Renal cortex interstitium (tissue), 11 donors: ENCODE measurements around the gene ABCC10. TPM values are rescaled to one million over a fixed set of nuclear protein-coding genes. Genes with fewer than 3 reads are reported as not detected.
"Not testable (repeated sequence)": the region's sequence is repeated elsewhere in the genome, so short reads cannot be mapped to it uniquely, and the experiment has no call there.

Experiments
- DNase-seq, 11 donors: peaks; one replicate each; pipeline ENCODE4 v3.0.0-alpha.2; 2013; ENCODE audit warnings: low read depth in 9 of 11, low spot score in 4 of 11; ENCODE audit errors: extremely low read depth in 1 of 11
- polyA plus RNA-seq, 3 donors: library from polyadenylated mRNA; unstranded; fragments of 120-200 nt; gene quantifications; one replicate each; pipeline ENCODE4 v1.2.1, GENCODE V29; 2013; ENCODE audit not compliant: insufficient read length in 3 of 3

The ABCC10 gene
- polyA plus RNA-seq, 3 donors = 16.9 to 27.6 (median 21.2) TPM

DNA sequence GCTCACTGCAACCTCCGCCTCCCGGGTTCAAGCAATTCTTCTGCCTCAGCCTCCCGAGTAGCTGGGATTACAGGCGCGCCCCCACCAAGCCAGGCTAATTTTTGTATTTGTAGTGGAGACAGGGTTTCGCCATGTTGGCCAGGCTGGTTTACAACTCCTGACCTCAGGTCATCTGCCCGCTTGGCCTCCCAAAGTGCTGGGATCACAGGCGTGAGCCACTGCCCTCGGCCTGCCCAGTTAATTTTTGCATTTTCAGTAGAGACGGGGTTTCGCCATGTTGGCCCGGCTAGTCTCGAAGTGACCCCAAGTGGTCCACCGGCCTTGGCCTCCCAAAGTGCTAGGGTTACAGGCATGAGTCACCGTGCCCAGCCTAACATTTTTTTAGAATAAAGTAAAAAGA is 30.8 kb downstream of the ABCC10 start:
- not testable (repeated sequence) for DNase-seq

DNA sequence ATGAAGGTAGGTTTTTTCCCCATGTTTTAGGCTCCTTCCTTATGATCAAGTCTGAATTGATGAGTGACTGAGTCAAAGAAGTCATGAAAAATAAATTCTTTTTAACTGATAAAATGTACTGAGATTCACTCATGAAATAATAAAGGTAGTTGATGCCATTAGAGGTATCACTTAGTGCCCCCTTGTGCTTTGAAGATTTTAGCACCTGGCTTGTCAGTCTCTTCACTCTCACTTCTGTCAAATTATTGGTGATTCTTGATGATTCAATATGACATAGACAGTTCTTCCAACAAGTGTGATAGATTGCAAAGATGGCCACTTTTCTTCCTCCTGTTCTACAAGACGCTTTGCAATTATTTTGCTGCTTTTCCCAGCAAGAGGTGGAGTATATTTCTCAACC is 32.2 kb downstream of the ABCC10 start:
- no peak for DNase-seq

DNA sequence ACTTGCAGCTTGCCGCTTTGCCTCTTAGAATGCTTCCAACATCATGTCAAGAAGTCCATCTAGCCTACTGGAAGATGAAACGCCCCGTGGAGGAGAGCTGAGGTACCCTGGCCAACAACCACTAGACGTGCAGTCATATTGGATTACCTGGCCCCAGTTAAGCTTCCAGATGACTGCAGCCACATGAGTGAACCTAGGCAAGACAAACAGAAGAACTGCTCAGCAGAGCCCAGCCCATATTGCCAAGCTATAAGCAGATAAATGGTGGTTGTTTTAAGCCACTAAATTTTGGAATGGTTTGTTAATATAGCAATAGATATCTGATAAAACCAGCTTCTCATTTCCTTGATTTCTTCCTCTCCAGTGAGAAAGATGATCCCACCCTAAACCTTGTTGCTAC is 32.7 kb downstream of the ABCC10 start:
- no peak for DNase-seq

DNA sequence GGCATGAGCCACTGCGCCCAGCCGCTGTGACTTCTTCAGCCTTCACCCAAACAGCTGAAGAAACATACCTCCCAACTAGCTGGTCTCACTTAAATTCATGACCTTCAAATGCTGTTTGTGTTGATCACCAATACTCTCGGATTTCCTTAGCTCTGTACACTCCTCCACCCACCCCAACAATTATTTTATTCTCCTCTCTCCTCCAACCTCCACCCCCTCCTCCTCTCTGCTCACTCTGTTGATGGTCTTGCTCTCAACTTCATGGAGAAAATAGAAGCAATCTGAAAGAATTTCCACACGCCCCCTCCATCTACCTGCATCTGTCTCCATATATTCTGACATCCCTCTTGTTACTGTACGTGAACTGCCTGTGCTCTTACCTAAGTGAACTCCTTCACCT is 34.6 kb downstream of the ABCC10 start:
- no peak for DNase-seq

DNA sequence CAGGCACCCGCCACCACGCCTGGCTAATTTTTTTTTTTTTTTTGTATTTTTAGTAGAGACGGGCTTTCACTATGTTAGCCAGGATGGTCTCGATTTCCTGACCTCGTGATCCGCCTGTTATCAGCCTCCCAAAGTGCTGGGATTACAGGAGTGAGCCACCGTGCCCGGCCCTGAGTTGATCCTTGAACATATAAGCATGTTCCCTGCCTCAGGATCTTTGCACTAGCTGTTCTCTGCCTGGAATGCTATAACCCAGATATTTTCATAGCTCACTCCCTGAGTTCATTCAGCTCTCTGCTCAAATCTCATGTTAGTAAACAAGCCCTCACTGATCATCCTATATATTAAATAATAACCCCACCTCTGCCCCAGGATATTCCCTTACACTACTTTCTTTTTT is 37.0 kb downstream of the ABCC10 start:
- no peak for DNase-seq

DNA sequence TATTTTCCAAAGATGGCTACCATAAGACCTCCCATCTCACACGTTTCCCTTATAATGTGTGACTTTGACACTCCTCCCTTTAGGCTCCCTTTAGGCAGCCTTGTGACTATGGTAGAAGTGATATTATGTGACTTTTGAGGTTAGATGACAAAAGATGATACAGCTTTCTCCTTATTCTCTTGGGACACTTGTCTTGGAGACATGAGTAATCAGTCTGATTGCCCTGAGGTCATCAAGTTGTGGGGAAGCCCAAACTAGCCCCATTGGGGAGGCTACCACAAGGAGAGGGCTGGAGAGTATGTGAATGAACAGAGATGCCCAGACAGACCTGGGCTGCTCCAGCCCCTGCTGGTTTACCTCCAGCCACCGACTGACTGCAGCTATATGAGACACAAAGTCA is 38.6 kb downstream of the ABCC10 start:
- DNase-seq = no peak

DNA sequence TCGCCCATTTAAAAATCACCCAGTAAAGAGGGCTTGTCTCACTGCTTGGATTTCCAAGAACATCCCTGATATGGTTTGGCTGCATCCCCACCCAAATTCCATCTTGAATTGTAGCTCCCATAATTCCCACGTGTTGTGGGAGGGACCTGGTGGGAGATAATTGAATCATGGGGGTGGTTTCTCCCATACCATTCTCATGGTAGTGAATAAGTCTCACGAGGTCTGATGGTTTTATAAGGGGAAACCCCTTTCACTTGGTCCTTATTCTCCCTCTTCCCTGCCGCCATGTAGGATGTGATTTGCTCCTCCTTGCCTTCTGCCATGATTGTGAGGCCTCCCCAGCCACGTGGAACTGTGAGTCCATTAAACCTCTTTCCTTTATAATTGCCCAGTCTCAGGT is 39.9 kb downstream of the ABCC10 start:
- DNase-seq = not testable (repeated sequence)

DNA sequence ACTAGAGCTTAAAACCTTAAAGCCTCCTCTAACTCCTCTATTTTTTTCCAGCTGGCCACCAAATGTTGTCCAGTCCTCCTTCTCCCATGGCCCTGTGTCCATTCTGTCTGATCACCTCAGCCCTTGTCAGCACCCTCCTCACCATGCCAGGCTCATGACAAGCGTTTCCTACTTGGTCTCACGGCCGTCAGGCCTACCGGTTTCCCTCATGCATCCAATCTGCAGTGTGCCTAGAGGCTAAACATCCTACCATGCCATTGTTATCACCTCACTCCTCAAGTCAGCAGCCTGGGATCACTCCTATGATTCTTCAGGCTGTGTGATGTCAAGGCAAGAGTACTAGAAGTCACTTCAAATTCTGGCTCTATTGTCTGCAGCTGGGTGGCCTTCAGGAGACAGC is 40.4 kb downstream of the ABCC10 start:
- DNase-seq = no peak

DNA sequence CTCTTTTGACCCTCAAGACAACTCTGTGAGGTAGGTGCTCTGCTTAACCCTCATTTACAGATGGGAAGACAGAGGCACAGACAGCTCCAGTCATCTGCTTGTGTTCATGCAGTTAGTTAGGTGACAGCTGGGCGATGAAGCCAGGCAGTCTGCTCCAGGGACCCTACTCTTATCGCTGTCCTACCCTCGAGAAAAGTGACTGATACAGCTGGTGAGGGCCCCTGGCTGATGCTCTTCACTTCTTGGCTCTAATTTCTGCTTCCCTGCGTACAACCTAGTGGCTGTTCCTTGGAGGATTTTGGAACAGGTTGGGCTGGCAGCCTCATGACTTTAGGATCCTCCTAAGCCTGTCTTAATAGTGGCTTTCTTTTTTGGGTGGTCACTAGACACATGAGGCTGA is 40.9 kb downstream of the ABCC10 start:
- no peak for DNase-seq

DNA sequence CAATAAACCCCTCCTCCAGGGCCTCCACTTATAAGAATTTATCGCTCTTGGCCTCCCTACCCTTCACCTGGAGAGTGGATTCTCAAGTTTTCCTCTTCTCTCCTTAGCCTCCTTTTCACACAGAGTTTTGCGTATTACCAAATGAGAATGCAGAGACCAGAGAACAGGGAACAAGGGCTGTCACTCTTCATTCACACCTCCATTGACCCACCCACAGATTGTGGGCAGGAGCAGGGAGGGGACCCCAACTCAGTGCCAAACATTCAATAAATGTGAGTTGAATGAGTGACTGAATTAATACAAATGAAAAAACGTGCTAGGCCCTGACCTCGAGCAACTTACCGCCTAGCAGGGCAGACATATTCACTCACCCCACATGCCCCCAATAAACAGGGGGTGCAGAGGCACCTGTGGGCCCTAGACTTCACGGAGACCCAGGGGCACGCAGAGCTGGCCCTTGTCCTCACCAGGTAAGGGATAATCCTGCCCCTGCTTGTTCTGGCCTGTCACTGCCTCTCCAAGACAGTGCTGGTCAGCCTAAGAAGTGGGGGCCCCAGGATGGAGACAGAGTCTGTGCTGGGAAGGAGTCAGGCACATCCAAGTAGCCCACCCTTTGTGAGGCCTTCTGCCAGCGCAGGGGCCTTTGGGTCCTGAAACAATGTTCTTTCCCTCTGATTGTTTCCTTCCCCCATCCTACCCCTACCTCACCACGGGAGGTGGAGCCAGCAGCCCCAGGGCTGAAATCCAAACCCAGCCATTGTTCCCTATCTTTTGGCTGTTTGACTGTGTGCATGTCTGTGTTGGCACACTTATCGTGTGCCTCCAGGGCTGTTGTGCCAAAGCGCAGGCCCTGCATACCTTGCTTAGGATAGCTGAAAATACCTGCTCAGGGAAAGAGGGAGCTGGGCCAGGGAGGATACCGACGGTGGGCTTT is 41.7 kb downstream of the ABCC10 start:
- no peak for DNase-seq

DNA sequence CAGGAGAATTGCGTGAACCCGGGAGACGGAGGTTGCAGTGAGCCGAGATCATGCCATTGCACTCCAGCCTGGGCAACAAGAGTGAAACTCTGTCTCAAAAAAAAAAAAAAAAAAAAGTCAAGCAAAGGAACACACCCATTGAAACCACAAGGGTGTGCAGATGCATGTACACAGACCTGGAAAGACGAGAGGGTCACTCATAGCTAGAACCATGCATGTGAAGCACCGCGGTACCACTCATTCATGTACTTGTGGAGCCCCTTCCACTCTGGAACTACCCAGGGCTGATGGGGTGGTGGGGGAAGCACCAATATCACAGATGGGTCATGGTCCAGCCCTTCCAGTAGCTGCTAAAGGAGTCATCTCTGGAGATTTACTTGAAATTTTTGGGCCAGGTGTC is 42.6 kb downstream of the ABCC10 start:
- DNase-seq = no peak

DNA sequence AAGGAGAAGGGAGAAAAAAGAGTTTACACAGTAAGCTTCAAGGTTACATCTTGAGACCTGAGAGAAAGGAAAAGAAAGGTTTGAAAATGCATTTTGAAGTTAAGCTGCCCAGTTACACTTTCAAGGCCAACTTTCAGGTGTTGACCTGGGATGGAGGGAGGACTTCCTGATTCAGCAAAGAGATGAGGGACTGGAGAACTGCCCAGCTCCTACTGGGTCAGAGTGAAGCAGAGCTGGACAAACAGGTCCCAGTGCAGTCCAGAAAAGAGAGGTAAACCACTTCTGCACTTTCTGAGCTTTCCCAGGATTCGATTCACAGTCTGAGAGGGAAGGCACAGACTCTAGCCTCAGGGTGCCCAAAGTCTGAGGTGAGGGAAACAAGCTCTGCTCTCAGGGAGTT is 44.1 kb downstream of the ABCC10 start:
- no peak for DNase-seq

DNA sequence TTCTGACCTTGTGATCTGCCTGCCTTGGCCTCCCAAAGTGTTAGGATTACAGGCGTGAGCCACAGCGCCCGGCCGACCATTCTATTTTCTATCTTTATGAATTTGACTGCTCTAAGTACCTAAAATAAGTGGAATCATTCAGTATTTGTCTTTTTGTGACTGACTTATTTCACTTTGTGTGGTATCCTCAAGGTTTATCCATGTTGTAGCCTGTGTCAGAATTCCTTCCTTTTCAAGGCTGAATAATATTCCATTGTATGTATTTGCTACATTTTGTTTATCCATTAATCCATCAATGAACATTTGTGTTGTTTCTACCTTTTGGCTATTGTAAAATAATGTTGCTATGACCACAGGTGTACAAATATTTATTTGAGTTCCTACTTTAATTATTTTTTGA is 45.2 kb downstream of the ABCC10 start:
- no peak for DNase-seq

DNA sequence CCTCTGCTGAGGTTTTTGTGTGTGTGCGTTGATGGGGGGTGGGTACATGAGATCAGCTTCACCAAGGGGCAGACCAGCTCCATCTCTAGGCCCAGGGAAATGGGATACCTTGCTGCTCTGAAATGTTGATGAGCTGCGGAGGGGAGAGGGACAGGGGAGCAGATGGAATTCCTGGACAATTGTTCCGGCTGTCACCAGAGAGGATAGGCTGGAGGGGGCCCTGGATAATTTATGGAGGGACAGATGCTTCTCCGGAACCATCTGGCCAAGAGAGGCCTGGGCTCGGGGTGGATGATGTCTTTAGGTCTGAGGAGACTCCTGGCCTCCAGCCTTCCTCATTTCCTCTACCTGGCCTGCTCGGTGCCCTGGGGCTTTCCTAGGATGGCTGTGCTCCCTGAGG is 48.2 kb downstream of the ABCC10 start:
- DNase-seq = no peak

DNA sequence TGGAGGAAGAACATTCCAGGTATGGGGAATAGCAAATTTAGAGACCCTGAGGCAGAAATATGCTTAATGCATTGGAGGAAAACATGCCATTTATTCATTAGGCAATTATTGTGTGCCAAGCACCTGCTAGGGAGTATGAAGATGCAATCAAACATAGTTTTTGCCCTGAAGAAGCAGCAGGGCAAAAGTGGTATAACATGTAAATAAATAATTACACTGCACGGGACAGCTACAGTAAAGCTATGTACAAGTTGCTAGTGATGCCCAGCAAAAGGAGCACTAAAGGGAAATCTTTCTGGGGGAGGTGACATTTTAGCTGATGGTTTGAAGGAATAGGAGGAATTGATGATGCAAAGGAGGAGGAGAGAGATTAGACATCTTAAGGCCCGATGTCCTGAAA is 49.4 kb downstream of the ABCC10 start:
- no peak for DNase-seq

DNA sequence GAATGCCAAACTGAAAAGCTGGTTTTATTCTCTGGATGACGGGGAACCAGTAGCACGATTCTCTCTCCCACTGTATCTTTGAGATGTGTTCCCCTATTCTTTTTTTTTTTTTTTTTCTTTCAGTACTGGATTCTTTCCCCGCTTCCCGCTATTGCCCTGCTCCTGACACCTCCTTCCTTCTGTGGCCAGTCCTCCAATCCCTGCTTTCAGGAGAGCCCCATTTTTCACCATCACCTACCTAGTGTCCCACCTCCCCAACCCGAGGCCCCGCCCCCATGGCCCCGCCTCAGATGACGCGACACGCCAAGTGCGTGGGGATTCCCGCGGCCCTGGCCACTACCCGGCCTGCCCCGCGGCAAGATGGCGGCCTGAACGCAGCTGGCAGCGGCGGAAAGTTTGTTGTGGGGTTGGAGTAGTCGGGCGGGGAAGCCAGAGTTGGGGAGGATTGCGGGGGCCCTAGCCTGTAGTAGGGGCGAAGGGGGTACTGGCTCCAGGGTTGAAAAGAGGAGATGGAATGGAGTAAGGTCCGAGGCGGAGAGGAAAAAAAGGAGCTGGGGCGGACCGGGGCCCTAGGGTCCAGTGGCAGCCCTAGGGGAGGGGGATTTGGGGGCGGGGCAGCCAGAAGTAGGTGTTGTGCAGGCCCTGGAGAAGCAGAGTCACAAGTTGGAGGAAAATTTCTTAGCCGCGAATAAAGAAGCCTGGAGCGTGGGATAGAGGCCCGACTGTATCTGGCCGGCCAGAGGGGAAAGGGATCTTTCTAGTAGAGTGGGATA is 50.1 kb downstream of the ABCC10 start, which contains the start of gene TJAP1:
TJAP1 (plus strand) TSS at position 336 of the 773 bp plus-strand sequence. CDS start 21,432 bp downstream, outside the sequence.
- peak; percentile 66 to 94 (median 85) for DNase-seq

DNA sequence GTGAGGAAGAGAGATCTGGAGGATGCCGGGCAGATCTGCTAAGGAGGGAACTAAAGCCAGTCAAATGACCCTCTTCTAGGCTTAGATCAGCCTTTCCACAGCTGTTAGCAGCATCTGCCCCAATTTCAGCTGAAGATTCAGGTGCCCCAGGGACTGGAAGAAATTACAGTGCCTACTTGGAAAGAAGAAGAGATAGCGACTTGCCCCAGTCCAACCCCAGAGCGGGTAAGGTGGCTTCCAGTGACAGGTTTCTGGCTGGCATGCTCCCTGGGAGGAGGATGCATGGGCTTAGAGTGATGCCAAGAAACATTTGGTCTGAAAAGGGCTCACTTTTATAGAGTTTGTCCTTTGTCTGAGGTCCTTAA is 50.6 kb downstream of the ABCC10 start:
- DNase-seq = no peak

DNA sequence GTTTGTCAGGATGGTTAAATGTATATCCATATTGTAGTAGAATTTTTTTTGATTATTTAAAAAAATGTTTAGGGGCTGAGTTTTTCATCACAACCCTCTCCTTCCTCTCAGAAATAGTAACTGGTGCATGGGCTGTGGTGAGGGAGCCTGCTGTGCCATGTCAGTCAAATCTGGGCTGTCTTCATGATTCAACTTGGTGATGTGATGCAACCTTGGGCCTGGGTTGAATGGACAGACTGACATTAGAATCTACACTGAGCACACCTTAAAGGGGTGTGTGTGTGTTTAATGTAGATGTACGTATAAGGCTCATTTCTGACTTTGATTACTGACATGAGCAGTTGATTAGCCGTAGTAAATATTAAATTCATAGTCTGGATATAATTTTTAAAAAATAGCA is 53.7 kb downstream of the ABCC10 start:
- DNase-seq = no peak

DNA sequence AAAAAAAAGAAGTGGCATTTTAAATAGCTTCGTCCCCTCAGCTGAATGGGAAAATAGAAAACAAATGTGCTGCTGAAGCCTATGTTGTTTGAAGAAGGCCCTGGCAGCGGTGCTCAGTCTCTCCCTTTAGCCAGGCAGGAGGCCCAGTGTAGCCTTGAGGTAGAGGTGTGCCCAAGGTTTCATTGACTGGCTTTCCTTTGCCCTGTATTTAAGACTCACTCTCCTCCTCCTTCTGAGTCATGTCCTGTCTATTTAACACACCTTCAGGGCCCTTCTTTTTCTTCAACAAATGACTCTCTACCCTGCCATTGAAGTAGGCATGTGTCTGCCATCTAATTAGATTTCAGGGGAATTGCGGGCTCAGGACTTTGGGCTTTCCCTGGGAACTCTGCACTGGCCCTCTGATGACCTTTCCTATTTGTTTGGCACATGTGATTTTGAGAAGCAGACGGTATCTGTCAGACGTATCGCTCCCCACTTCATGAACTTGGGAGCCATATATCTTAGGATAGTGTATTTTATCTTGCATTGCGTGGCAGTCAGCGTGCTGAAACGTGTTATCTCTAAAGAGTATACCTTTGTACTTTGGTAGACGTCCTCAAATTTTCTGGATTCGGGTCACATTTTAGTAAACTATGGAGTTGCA is 54.4 kb downstream of the ABCC10 start:
- no peak for DNase-seq
